SH-SY5Y (cell line): ENCODE results near the gene GOLPH3L.

Experiments
- GATA2 ChIP-seq: IDR thresholded peaks from 2 replicates; pipeline ENCODE4 v1.6.1; 2011; ENCODE audit warnings: mild to moderate bottlenecking, low read depth, low read length
- GATA3 ChIP-seq: IDR thresholded peaks from 2 replicates; pipeline ENCODE4 v1.6.1; 2011; ENCODE audit warnings: low read depth, mild to moderate bottlenecking, low read length, moderate library complexity

DNA sequence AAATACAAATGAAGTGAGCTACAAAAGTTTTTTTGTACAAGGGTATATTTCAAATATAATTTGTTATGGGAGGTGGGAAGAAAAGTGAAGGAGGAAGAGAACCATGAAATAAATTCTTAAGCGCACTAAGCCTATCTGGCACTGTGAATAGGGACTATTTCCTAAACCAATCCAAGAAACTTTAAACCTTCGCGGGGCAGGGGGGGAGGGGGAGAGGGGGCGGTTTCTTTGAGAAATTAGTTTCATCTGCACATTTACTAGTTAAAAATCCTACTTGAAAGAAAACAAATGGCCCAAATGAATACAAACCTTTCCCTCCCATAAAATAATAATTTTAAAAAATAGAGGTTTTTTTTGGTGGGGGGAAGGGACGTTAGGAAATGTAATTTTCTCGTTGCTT lies 364 bp downstream of the GOLPH3L start:
- TF ChIP-seq GATA3 = no peak
- no peak for TF ChIP-seq GATA2
